Astrocyte (in vitro differentiated cells and primary cell): ENCODE results near the gene UBE2F.

Experiments
- EZH2 ChIP-seq: IDR thresholded peaks from 2 replicates; pipeline ENCODE4 v1.6.1; 2012; ENCODE audit warnings: mild to moderate bottlenecking, low read length, inconsistent platforms; ENCODE audit not compliant: insufficient read depth
- TF ChIP-seq, protein P1 (sequence below): IDR thresholded peaks from 2 replicates; pipeline ENCODE4 v1.5.1; 2011; ENCODE audit warnings: low read depth, mild to moderate bottlenecking, inconsistent platforms, low read length, moderate library complexity; ENCODE audit not compliant: insufficient read depth

DNA sequence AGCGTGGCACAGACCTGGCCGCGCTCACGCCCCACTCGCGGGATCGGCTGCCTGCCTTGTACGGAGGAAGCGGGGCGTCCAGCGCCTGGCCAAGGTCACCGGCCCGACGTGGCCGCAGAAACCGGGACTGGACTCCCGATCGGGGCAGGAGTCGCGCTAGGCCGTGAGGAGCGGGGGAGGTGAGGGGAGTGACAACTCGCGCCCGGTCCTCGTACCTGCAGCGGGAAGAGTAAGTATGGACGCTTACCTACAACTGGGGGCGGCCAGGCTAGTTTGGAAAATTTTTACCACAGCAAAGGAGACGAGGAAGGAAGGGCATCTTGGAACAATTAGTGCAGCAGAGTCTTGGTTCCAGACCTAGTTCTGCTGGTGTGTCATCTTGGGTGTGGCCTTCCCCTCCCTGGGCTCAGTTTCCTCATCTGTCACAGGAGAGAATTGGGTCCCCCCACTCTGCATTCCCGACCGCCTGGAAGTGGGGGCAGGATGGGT is 693 bp downstream of the UBE2F start:
- TF ChIP-seq, protein P1, sequence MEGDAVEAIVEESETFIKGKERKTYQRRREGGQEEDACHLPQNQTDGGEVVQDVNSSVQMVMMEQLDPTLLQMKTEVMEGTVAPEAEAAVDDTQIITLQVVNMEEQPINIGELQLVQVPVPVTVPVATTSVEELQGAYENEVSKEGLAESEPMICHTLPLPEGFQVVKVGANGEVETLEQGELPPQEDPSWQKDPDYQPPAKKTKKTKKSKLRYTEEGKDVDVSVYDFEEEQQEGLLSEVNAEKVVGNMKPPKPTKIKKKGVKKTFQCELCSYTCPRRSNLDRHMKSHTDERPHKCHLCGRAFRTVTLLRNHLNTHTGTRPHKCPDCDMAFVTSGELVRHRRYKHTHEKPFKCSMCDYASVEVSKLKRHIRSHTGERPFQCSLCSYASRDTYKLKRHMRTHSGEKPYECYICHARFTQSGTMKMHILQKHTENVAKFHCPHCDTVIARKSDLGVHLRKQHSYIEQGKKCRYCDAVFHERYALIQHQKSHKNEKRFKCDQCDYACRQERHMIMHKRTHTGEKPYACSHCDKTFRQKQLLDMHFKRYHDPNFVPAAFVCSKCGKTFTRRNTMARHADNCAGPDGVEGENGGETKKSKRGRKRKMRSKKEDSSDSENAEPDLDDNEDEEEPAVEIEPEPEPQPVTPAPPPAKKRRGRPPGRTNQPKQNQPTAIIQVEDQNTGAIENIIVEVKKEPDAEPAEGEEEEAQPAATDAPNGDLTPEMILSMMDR: no peak
- TF ChIP-seq EZH2: no peak
